ENCODE measurements around the gene AURKB. TPM values are rescaled to one million over a fixed set of nuclear protein-coding genes. Genes with fewer than 3 reads are reported as not detected.

The AURKB gene
- total RNA-seq, 1 experiment from 2014 or later: 209 TPM

- peak overlapping the region; percentile 51 for H3K4me3 ChIP-seq (ENCODE audit: low read depth, low read length, poor library complexity, severe bottlenecking)
- POLR2A ChIA-PET (ENCODE audit: low non-redundant PET): no interaction called here
- intact Hi-C loops (cut with micrococcal nuclease; ENCODE audit: unreplicated experiment): loop anchor here (2.0 kb wide), 2 partner anchors 17 to 33 kb away; no protein-coding TSS in a partner anchor
- no peaks in the 10 kb centered on the region for H3K27me3 ChIP-seq (replicated peaks; ENCODE audit: insufficient read depth, low read depth, low read length, poor library complexity)
- no peak for DNase-seq (ENCODE audit: low spot score)
- CTCF ChIA-PET: interaction anchor here (0.5 to 0.9 kb wide), 2 partner anchors 34 to 61 kb away, joined by 4 to 5 read pairs; no protein-coding TSS in a partner anchor
- BruUV-seq (replicated peaks): TSS peak; percentile 16
- TF ChIP-seq CTCF (conservative IDR thresholded peaks at IDR 0.05; ENCODE audit: low read depth, low read length) (no peak), EZH2 (IDR thresholded peaks at IDR 0.05; ENCODE audit: borderline replicate concordance, low read depth, low read length, poor library complexity, severe bottlenecking) (no peak)
- no peaks in the 10 kb centered on the region for H3K9me3 ChIP-seq (ENCODE audit: low read depth, low read length, poor library complexity, severe bottlenecking)
- H3K27ac ChIP-seq (ENCODE audit: low read depth, low read length, poor library complexity, severe bottlenecking): peak overlapping the region; percentile 97
- H3K4me1 ChIP-seq (ENCODE audit: insufficient read depth, low read length, poor library complexity, severe bottlenecking): peaks cover 42% of the 10 kb centered on the region
- peaks cover 16% of the 10 kb centered on the region for H3K36me3 ChIP-seq (ENCODE audit: insufficient read depth, low read length, poor library complexity, severe bottlenecking)
Measured at GRCh38 chr17:8155996-8156245, 54.5 kb downstream of the AURKB start.

- POLR2A ChIA-PET (ENCODE audit: low non-redundant PET): no interaction called here
- no peak for DNase-seq (ENCODE audit: low spot score)
- Histone ChIP-seq H3K27me3 (replicated peaks; ENCODE audit: insufficient read depth, low read depth, low read length, poor library complexity) (no peaks in the 10 kb centered on the region), H3K9me3 (ENCODE audit: low read depth, low read length, poor library complexity, severe bottlenecking) (no peaks in the 10 kb centered on the region), H3K4me3 (ENCODE audit: low read depth, low read length, poor library complexity, severe bottlenecking) (peak overlapping the region; percentile 51), H3K4me1 (ENCODE audit: insufficient read depth, low read length, poor library complexity, severe bottlenecking) (peaks cover 43% of the 10 kb centered on the region), H3K27ac (ENCODE audit: low read depth, low read length, poor library complexity, severe bottlenecking) (peak overlapping the region; percentile 97), H3K36me3 (ENCODE audit: insufficient read depth, low read length, poor library complexity, severe bottlenecking) (peaks cover 13% of the 10 kb centered on the region)
- TF ChIP-seq EZH2 (IDR thresholded peaks at IDR 0.05; ENCODE audit: borderline replicate concordance, low read depth, low read length, poor library complexity, severe bottlenecking): no peak
- TF ChIP-seq CTCF (conservative IDR thresholded peaks at IDR 0.05; ENCODE audit: low read depth, low read length): no peak
- no TSS peak for BruUV-seq (replicated peaks)
- CTCF ChIA-PET: interaction anchor here (0.5 to 0.9 kb wide), 2 partner anchors 33 to 61 kb away, joined by 4 to 5 read pairs; no protein-coding TSS in a partner anchor
- intact Hi-C loops (cut with micrococcal nuclease; ENCODE audit: unreplicated experiment): no loop called here
Measured at GRCh38 chr17:8155231-8155995, 55.0 kb downstream of the AURKB start.

Small RNA genes lying within 50 kb of the gene (microRNA-seq; reads per million reads assigned to microRNA genes)
- gene MIR4521: 679 reads per million, percentile 77 among the genes with 10 or more reads in this experiment

Other genes starting within 250 kb of the AURKB start
- not detected in 2 replicates for gene GUCY2D, start 208.0 kb downstream of the AURKB start, total RNA-seq (2021)
- gene ALOX15B, start 171.5 kb downstream of the AURKB start, total RNA-seq (2021): 0.17 and 0.30 TPM in 2 replicates
- gene ALOX12B, start 122.9 kb downstream of the AURKB start, total RNA-seq (2021): 0.39 TPM in 1 of 2 replicates, not detected in the other
- gene ALOXE3, start 92.1 kb downstream of the AURKB start, total RNA-seq (2021): not detected in 2 replicates
- gene HES7, start 86.5 kb downstream of the AURKB start, total RNA-seq (2021): 1.7 and 3.9 TPM in 2 replicates
- gene PER1, start 58.2 kb downstream of the AURKB start, total RNA-seq (2021): 47.1 and 50.0 TPM in 2 replicates
- gene VAMP2, start 47.6 kb downstream of the AURKB start, total RNA-seq (2021): 41.3 and 51.0 TPM in 2 replicates
- gene TMEM107, start 34.2 kb downstream of the AURKB start, total RNA-seq (2021): 19.4 and 25.3 TPM in 2 replicates
- gene BORCS6, start 20.4 kb downstream of the AURKB start, total RNA-seq (2021): 3.7 TPM in 2 replicates
- gene CTC1, start 37.5 kb upstream of the AURKB start, total RNA-seq (2021): 40.0 and 40.3 TPM in 2 replicates
- 163 and 165 TPM in 2 replicates for gene PFAS, start 38.7 kb upstream of the AURKB start, total RNA-seq (2021)
- 26.8 and 33.6 TPM in 2 replicates for gene RANGRF, start 78.1 kb upstream of the AURKB start, total RNA-seq (2021)
- 1.3 and 2.0 TPM in 2 replicates for gene SLC25A35, start 84.8 kb upstream of the AURKB start, total RNA-seq (2021)
- not detected in 2 replicates for gene ARHGEF15, start 99.7 kb upstream of the AURKB start, total RNA-seq (2021)
- not detected in 2 replicates for gene ODF4, start 129.3 kb upstream of the AURKB start, total RNA-seq (2021)
- gene RPL26, start 172.6 kb upstream of the AURKB start, total RNA-seq (2021): 1,604 and 1,668 TPM in 2 replicates
- not detected in 2 replicates for gene RNF222, start 187.3 kb upstream of the AURKB start, total RNA-seq (2021)
- 71.1 and 76.5 TPM in 2 replicates for gene NDEL1, start 225.3 kb upstream of the AURKB start, total RNA-seq (2021)

All from A673 (cell line).